GM18907 (cell line): ENCODE data around the gene ARHGEF12.

Experiments used
- ATAC-seq: cut with Tn5 transposase; IDR thresholded peaks from one replicate; pipeline ENCODE4 v1.9.1; 2021; ENCODE audit warnings: mild to moderate bottlenecking, moderate library complexity; ENCODE audit not compliant: unreplicated experiment

Gene ARHGEF12, protein sequence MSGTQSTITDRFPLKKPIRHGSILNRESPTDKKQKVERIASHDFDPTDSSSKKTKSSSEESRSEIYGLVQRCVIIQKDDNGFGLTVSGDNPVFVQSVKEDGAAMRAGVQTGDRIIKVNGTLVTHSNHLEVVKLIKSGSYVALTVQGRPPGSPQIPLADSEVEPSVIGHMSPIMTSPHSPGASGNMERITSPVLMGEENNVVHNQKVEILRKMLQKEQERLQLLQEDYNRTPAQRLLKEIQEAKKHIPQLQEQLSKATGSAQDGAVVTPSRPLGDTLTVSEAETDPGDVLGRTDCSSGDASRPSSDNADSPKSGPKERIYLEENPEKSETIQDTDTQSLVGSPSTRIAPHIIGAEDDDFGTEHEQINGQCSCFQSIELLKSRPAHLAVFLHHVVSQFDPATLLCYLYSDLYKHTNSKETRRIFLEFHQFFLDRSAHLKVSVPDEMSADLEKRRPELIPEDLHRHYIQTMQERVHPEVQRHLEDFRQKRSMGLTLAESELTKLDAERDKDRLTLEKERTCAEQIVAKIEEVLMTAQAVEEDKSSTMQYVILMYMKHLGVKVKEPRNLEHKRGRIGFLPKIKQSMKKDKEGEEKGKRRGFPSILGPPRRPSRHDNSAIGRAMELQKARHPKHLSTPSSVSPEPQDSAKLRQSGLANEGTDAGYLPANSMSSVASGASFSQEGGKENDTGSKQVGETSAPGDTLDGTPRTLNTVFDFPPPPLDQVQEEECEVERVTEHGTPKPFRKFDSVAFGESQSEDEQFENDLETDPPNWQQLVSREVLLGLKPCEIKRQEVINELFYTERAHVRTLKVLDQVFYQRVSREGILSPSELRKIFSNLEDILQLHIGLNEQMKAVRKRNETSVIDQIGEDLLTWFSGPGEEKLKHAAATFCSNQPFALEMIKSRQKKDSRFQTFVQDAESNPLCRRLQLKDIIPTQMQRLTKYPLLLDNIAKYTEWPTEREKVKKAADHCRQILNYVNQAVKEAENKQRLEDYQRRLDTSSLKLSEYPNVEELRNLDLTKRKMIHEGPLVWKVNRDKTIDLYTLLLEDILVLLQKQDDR (N-terminal part only)

DNA sequence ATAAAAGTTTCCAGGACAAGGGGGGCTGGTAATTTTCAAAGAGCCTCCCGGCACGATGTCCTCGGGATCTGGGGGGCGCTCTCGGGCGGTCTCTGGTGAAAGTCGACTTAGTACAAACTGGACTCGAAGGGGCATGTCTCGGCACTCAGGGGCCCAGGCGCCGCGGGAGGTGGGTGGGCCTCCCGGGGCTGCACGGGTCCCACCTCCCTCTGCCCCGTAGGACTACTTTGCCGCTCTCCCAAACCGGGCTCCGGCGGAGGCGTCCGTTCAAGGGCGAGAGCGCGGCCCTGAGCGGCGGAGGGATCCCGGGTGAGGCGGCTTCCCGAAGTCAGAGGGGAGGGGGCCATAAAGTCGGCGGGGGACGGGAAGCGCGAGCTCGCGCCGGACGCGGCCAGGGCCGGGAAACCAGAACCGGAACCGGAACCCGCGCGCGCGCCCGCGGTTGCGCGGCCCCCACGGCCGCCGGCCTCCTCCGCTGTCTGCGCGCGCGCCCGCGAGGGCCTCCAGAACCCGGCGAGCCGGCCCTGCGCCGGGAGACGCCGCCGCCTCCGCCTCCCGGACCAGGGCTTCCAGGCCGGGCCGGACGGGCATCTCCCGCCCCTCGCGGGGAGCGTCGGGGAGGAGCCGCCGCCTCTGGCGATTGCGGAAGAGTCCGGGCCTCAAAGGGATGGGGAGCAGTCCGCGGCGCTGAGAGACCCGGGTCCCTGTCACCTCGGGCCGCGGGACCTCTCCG lies at the start of gene ARHGEF12:
Gene ARHGEF12 (plus strand): TSS at position 506 of the 733 bp plus-strand sequence. CDS start 831 bp downstream, outside the sequence.
- ATAC-seq: peak; percentile 70

DNA sequence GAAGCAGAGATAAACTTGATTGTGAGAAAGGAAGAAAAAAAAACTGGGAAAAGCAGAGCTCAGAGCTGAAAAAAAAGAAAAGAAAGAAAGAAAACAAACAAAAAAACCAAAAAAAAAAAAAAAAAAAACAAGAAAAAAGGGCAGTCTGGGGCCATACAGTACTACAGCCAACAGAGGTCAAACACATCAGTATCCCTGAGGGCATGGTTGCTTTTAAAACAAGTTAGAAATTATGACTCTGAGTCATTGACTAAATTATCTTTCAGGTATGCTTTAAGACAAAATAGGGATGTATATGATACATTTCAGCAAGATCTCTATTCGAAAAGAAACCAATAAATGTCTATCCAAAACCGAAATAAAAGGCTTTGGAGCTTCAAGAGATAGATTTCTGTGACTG lies 48.2 kb upstream of the ARHGEF12 start:
- no peak for ATAC-seq

DNA sequence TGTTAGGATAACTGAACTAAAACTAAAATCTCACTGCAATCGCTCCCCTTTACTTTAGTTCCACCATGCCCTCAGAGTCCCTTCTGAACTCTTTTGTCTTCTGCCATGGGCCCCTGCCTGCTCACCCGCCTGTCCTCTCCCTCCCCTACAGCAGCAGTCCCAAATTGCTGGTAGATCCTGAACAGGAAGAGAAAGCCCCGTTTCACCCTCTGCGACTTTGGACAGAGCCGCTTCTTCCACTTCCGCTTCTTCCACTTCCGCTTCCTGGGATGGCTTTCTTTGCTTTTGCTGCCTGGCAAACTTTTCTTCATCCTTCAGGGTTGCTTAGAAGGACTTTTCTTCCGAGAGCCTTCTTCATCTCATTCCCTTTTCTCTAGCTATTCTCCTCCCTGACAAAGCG lies 46.8 kb upstream of the ARHGEF12 start:
- no peak for ATAC-seq

DNA sequence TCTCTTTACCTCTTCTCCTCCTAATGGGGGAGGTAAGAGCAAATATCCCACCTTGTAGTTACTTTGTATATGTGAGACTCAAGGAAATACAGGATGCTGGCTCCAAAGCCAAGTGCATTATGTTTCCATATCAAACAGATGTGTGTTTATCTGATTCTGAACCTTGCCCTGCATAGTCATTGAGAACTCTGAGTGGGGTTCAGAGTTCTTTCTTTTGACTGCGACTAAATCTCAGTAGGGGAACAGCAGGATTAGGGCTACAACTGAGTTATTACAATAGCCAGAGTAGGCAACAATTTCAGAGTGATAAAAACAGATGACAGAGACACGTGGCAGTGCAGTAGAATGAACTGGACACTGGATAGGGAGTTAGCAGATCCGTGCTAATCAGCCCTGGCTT lies 45.3 kb upstream of the ARHGEF12 start:
- ATAC-seq: no peak

DNA sequence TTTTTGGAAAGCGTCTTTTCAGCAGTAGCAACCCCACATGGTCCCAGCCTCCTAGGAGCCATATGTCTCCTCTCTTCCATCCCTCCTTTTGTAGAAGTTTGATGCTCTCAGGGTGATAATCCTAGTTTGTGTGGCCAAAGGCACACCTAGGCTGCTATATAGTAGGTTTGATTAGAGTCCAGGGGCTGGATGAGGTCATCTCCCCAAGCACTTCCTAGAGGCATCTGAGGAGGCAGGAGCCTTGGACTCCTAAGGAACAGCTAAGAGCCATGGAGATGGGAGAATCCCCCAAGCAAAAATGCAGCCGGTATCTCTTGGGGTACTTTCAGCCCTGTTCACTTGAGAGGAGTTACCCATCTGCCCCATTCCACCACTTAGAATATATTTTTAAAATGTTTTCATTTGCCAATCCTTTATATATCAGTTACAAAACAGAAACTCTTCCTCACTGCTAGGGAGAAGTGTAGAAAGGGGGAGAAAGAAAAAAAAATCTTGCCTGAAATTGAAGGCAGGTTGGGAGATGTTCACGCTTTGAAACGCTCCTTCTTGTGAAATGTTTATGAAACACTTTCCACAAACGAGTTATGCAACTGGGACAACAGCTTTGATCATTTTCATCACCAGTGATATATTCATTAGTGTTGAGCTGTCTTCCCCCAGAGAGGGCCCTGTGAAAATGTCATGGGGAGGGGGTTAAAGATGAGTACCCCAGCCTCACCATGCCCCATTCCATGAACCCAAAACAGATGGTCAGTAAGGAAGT lies 43.0 kb upstream of the ARHGEF12 start:
- ATAC-seq: no peak

DNA sequence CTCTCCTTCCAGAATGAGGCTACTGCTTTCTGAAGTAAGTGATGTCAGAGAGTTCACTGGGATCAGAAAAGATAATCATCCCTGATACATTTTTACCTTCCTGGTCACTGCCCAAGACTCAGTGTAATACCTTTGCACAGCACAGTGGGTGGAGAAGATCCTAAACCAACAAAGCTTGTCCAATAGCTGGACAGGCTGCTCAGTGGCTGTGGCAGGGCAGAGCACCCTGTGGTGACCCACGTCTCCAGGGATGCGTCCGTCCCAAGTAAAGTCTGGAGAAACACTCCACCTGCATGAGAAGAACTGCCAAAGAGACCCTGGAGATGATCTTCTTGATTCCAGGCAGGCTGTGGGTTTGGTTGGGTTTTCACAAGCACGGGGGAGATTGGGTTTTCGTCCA lies 42.1 kb upstream of the ARHGEF12 start:
- no peak for ATAC-seq

DNA sequence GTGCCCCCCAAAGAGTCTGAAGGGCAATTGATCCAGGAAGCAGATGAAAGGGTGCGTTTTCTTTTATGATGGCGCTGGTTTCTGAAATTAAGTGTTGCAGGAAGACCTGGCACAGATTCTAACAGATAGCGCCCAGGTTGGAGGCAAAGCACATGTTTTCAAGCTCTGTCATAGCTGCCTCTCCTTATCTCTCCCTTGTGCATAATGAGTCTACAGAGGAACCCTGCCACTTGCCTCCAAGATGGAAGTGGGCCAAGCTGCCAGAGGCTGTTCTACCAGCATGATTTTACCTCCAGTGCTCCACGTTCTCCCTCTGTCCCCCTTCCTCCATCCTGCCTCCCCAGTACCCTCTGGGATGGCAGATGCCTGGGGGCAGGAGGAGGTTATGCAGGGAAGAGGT lies 41.1 kb upstream of the ARHGEF12 start:
- ATAC-seq: no peak

DNA sequence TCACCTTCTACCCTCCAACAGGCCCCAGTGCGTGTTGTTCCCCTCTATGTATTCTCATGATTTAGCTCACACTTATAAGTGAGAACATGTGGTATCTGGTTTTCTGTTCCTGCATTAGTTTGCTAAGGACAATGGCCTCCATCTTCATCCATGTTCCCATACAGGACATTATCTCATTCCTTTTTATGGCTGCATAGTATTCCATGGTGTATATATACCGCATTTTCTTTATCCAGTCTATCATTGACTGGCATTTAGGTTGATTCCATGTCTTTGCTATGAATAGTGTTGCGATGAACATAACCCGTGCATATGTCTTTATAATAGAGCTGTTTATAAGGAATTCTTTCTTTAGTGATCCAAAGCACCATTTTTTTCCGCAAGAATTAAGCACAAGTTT lies 39.7 kb upstream of the ARHGEF12 start:
- ATAC-seq: no peak

DNA sequence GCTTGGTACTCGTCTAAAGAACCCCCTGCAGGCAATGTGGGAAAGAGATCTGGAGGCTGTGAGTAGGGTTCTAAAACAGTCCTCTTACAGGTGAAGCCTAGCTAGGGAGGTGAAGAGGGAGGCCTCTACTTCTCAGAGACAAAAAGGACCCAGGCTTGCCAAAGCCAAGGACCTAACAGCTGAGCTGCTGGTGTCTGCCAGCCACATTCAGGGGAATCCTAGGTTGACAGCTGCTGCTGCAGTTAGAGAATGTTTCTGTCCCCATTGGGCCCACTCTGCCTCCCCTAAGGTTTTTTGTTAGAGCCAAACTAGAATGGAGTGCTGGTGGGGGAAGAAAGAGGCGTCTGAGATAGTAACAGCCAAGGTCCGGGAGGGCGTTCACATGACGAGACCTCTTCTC lies 37.8 kb upstream of the ARHGEF12 start:
- ATAC-seq: no peak

DNA sequence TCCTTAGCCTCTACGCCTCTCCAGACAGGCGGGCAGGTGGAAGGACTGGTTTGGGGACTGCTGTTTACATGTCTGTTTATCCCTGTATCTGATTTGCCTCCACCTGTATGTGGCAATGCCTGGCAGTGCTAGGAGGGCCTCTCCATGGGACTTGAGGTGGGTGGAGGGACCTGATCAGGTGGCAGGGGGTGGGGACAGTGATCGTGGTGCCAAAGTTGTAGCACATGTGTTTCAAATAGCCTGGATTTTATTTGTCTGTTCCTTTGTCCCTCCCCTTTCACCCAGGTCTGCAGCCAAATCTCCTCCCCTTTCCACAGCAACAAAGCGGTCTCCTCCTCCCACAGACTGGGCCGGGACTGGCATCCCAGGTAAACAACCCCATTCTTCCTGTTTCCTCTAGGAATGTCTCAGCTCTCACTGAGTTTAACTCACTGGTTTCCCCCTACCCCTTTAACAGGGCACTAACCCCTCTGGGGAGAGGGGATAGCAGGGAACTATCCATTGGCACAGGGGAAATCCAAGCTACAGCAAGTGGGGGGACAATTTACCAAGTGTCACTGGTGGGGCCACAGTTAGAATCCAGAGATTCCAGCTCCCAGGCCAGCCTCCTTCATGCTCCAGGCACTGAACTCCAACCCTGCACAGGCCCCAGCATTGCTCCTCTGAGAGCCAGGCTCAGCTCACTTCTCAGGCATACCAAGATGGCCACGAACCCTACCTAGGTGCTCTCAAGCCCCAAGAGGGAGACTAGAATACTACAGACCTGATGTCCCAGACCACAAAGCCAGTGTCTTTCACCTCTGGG lies 34.0 kb upstream of the ARHGEF12 start:
- ATAC-seq: no peak

DNA sequence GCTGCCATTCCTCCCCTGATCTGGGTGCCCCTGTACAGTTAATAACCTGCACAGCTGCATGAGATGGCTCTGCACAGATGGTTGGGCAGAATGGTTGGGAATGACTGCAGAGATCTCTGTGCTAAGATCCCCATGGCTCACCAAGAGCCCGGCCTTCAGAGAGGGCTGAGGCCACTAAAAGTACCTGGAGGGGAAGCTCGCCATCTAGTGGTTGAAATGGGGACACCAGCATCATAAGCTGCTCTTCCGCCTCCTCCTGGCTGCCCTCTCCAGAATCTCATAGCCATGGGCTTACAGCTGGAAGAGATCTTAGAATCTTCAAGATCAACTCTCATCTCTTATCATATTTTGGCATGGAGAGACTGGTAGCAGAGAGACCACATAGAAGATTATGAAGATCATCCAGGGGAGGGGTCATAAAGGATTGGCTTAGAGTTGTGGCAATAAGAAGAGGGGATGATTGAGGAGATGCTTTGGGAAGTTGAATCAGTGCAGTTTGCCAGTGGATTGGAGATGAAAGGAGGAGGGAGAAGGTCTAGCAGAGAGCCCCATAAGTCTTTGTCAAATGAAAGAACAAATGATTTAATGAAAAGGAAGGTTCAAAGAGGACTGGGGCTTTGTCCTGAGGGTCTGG lies 33.1 kb upstream of the ARHGEF12 start:
- ATAC-seq: peak; percentile 69

DNA sequence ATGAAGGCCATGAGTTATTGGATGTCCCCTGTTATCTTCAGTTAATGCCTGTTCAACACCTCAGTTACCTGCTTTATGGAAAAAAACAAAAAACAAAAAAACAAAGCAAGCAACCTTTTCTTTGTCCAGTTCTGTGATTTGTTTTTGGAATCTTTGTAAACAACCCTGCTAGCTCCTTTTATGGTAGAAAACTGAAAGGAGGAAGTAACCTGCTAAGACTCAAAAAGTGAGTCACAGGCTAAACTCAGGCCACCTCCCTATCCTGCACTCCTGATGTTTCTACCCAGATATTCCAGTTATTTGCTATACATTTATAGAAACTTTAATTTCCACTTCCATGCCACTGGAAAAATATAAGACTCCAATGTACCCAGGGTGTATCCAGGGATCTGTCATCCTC lies 31.7 kb upstream of the ARHGEF12 start:
- ATAC-seq: no peak

DNA sequence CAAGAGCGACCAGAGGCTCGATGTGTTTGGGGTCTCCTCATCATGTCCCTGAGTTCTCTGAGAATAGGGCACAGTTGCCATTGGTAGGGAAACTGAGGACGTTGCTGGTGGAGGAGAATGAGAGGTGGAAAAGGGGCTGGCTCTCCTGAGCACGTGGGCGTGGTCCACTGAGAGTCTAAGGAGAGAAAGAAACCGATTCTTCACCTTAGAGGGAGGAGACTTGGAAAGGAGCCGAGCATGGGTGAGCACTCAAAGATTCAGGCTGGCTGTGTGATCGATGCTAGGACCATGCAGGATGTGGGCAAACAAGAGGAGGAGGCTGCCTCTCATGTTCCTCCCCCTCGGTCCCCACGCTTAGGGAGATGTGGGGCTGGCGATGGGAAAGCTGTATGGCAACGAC lies 30.9 kb upstream of the ARHGEF12 start:
- ATAC-seq: no peak

DNA sequence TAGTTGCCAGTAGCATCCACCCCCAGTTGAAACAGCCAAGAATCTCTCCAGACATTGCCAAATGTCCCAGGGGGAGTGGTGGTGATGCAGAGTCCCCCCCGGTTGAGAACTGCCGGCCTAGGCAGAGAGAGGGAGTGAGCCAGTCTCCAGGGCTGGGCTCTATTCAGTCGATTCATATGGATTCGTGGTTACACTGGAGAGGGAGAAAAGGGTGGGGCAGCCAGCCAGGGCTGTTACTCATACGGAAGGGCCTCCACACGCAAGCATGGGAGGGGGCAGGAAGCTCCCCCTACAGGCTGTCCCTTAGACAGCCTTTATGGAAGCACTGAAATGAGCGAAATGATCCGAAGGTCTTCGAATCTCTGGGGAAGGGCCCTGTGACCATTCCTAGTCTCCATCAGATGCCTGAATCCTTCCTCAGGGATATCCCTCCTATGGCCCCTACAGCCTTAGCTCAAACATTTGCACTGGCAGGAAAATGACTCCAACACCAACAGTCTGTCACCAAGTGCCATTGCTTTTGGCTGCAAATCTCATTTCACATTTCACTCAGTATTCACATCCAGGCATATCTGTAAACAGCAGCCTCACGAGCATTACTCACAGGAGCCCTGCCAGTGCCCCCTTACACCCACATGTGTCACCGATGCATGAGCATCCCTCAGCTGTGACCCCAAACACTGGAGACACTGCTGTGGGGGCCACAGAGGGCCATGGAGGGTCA lies 29.5 kb upstream of the ARHGEF12 start:
- no peak for ATAC-seq

DNA sequence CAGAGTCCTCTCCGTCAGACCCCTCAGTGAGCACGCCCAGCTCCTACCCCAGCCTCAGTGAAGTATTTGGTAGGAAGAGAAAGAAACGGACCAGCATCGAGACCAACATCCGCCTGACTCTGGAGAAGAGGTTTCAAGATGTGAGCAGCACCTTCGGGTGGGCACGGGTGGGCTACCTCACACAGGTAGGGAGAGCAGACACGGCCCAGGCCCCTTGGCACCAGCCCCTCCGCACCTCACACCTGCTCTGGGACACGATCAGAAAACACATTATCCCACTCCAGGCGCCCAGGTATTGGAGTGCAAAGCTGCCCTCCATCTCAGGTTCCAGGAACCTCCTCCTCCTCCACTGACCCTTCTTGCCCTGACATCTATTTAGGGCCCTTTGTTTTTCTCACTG lies 28.7 kb upstream of the ARHGEF12 start:
- ATAC-seq: no peak

DNA sequence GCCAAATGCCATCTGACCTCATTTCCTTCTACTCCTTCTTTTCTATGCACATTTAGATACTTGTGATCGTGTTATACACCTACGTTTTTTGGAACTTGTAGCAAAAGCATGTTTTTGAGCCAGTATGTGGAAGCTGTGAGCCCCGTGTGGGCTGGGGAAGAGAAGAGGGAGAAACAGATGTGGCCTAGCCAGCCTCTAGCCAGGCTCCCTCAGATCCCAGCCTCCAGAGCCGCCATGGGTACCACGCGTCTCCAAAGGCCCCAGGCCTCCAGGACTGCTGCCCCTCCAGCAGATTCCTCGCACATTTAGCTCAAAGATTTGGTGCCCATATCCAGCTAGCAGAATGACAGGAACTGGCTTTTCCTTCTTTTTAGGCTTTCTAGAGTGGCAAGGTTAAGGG lies 28.1 kb upstream of the ARHGEF12 start:
- ATAC-seq: no peak

DNA sequence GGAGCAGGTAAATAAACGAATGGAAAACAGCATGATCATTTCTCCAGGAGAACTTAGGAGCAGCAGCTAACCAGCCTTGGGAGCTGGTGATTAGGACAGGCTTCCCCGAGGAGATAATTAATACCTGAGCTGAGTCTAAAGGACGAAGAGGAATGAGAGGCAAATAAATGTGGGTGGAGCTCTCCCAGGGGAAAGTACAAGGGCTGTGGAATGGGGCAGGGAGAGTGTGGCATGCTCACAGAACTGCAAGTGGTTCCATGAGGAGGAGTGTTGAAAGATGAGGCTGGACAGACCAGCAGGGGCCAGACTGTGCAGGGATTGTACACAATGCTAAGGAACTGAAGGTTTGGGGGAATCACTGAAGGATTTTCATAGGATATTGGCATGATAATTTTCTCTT lies 25.3 kb upstream of the ARHGEF12 start:
- no peak for ATAC-seq

DNA sequence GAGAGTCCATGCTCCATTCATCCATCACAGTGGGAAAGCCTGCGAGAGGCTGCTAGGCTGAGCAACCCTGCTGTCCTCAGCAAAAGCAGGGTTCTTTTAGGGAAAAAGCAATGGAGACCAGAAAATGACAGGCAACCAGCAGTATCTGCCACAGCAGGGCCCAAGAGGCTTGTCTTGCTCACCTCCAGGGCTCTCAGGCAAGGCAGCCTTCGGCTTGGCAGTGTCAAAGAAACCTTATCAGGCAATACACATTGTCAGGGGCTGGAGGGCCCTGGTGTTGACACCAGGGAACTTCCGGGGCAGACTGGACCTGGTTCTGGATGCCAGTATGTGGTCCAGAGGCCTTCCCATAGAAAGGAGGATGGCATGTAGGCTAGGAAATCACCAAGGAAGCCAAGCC lies 21.4 kb upstream of the ARHGEF12 start:
- no peak for ATAC-seq
